Activated B cell treated with CpG ODN at 0.5 μM for 24 hours (primary cell): ENCODE results near the gene TBC1D1. TPM values are rescaled to one million over a fixed set of nuclear protein-coding genes. Genes with fewer than 3 reads are reported as not detected.

Experiments
- ATAC-seq: fragments of 200-7000 bp; cut with Tn5 transposase; one replicate; pipeline ENCODE4 v1.10.0; 2021; ENCODE audit warnings: low read depth, mild to moderate bottlenecking, moderate library complexity
- CTCF ChIA-PET: fragments of 350-600 bp; sonication (Branson Sonifier 250); formaldehyde crosslinking; loops from one replicate; lab custom pipeline; 2021; ENCODE audit warnings: antibody characterized with exemption; lab: Charles Lee
- POLR2A ChIA-PET: fragments of 350-600 bp; sonication (Branson Sonifier 250); formaldehyde crosslinking; loops from one replicate; lab custom pipeline; 2021; ENCODE audit warnings: antibody characterized with exemption; lab: Charles Lee
- DNase-seq: peaks from one replicate; pipeline ENCODE4 v3.0.0; 2022
- H3K27ac Mint-ChIP-seq: one replicate; pipeline ENCODE4 v1.8.0; 2020; ENCODE audit warnings: mixed read lengths
- H3K27me3 Mint-ChIP-seq: one replicate; pipeline ENCODE4 v1.8.0; 2021; ENCODE audit warnings: mixed read lengths
- H3K36me3 Mint-ChIP-seq: one replicate; pipeline ENCODE4 v1.8.0; 2021; ENCODE audit warnings: low read depth, mixed read lengths
- H3K4me1 Mint-ChIP-seq: one replicate; pipeline ENCODE4 v1.8.0; 2021; ENCODE audit warnings: mixed read lengths
- H3K4me3 Mint-ChIP-seq: one replicate; pipeline ENCODE4 v1.8.0; 2020; ENCODE audit warnings: mild to moderate bottlenecking, mixed read lengths
- H3K9me3 Mint-ChIP-seq: one replicate; pipeline ENCODE4 v1.8.0; 2020; ENCODE audit warnings: mixed read lengths
- intact Hi-C: fragments of 100-400 bp; cut with micrococcal nuclease; formaldehyde crosslinking; loops from one replicate; pipeline ENCODE4 v1.15.1; 2024
- total RNA-seq: library from RNA; stranded (reverse); gene quantifications from 2 replicates; pipeline ENCODE4 v1.2.3, GENCODE V29; 2022
- TF ChIP-seq, protein P1 (sequence below): fragments of 200-600 bp; IDR thresholded peaks from one replicate; pipeline ENCODE4 v1.8.0; 2022; ENCODE audit warnings: antibody characterized with exemption, mild to moderate bottlenecking

The TBC1D1 gene
- total RNA-seq, 1 donor from 2014 or later = 84.8 TPM

DNA sequence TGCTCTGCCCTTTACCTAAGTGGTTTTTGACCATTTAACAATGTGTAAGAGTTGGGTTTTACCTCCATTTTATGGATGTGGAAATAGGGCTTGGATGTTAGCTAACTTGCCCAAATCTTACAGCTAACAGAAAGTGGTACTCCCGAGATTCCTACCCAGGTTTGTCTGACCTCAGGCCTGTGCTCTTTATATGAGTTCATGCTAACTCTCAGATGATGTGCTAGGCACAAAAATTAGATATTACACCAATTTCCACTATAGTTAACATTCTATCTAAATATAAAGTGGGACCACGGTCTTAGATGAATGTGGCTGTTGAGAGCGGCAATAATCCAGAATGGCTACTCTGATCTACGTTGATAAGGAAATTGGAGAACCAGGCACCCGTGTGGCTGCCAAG is 69.2 kb downstream of the TBC1D1 start, which contains the start of gene PTTG2:
TSS of gene PTTG2 (plus strand) at position 301 of the 400 bp plus-strand sequence. CDS start at position 338, 37 bp downstream.
- Mint-ChIP-seq H3K9me3 (no peaks in the 10 kb centered on the region), H3K27ac (no peak within 1 kb of the TSS), H3K36me3 (peaks cover 8% of the 10 kb centered on the region), H3K27me3 (no peaks in the 10 kb centered on the region), H3K4me3 (no peak within 1 kb of the TSS), H3K4me1 (peaks cover 13% of the 10 kb centered on the region)
- intact Hi-C loops = no loop called here
- ChIA-PET CTCF (no interaction called here), POLR2A (no interaction called here)
- TF ChIP-seq, protein P1, sequence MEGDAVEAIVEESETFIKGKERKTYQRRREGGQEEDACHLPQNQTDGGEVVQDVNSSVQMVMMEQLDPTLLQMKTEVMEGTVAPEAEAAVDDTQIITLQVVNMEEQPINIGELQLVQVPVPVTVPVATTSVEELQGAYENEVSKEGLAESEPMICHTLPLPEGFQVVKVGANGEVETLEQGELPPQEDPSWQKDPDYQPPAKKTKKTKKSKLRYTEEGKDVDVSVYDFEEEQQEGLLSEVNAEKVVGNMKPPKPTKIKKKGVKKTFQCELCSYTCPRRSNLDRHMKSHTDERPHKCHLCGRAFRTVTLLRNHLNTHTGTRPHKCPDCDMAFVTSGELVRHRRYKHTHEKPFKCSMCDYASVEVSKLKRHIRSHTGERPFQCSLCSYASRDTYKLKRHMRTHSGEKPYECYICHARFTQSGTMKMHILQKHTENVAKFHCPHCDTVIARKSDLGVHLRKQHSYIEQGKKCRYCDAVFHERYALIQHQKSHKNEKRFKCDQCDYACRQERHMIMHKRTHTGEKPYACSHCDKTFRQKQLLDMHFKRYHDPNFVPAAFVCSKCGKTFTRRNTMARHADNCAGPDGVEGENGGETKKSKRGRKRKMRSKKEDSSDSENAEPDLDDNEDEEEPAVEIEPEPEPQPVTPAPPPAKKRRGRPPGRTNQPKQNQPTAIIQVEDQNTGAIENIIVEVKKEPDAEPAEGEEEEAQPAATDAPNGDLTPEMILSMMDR = no peak
- no peak for DNase-seq
- no peak for ATAC-seq

GRCh38 chr4:37960679-37961450 is 70.0 kb downstream of the TBC1D1 start:
- DNase-seq (no peak), ATAC-seq (no peak)
- H3K9me3 Mint-ChIP-seq = no peaks in the 10 kb centered on the region
- TF ChIP-seq, protein P1 = no peak
- no peaks in the 10 kb centered on the region for H3K27me3 Mint-ChIP-seq
- H3K4me3 Mint-ChIP-seq = no peak overlapping the region
- POLR2A ChIA-PET = no interaction called here
- intact Hi-C loops = no loop called here
- H3K27ac Mint-ChIP-seq = no peak overlapping the region
- H3K4me1 Mint-ChIP-seq = peaks cover 19% of the 10 kb centered on the region
- CTCF ChIA-PET = interaction anchor here (1.3 kb wide), 1 partner anchor 9 kb away, joined by 3 read pairs; no protein-coding TSS in a partner anchor
- H3K36me3 Mint-ChIP-seq = peaks cover 6% of the 10 kb centered on the region

GRCh38 chr4:37964734-37965457 is 74.0 kb downstream of the TBC1D1 start:
- ATAC-seq = peak; percentile 50
- ChIA-PET CTCF (no interaction called here), POLR2A (no interaction called here)
- Mint-ChIP-seq H3K4me1 (peaks cover 39% of the 10 kb centered on the region), H3K4me3 (peak overlapping the region; percentile 8), H3K9me3 (no peaks in the 10 kb centered on the region), H3K27me3 (no peaks in the 10 kb centered on the region), H3K27ac (peak overlapping the region; percentile 5), H3K36me3 (peaks cover 2% of the 10 kb centered on the region)
- TF ChIP-seq, protein P1 = no peak
- DNase-seq = no peak
- intact Hi-C loops = no loop called here

DNA sequence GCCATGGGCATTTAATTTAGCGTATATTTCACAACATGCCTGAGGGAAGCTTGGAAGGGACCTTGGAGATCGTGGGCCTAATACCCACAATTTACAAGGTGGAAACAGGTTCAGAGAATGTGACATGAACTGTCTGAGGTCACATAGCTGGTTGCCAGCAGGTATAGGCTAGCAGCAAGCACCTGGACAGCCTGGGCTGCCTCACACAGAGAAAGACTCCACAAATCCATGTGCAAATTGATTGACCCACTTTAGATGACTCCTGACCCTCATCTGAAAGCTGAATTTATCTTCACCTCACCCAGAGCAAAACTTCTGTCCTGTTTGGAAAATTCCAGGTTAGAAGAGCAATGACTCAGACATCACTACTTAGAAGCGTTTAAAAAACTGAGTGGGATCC is 75.2 kb downstream of the TBC1D1 start:
- Mint-ChIP-seq H3K4me3 (no peak overlapping the region), H3K9me3 (no peaks in the 10 kb centered on the region), H3K4me1 (peaks cover 51% of the 10 kb centered on the region), H3K36me3 (peaks cover 4% of the 10 kb centered on the region), H3K27me3 (no peaks in the 10 kb centered on the region), H3K27ac (no peak overlapping the region)
- DNase-seq (no peak), ATAC-seq (no peak)
- ChIA-PET CTCF (interaction anchor here (1.3 kb wide), 1 partner anchor 11 kb away, joined by 3 read pairs; no protein-coding TSS in a partner anchor), POLR2A (interaction anchor here (0.6 kb wide), 1 partner anchor 142 kb away, joined by 3 read pairs; no protein-coding TSS in a partner anchor)
- intact Hi-C loops = no loop called here
- TF ChIP-seq, protein P1 = no peak

- ATAC-seq = no peak
- peaks cover 53% of the 10 kb centered on the region for H3K4me1 Mint-ChIP-seq
- intact Hi-C loops = no loop called here
- peaks cover 4% of the 10 kb centered on the region for H3K36me3 Mint-ChIP-seq
- no peak for DNase-seq
- H3K27me3 Mint-ChIP-seq = no peaks in the 10 kb centered on the region
- peak overlapping the region; percentile 13 for H3K4me3 Mint-ChIP-seq
- CTCF ChIA-PET = interaction anchor here (1.1 kb wide), 2 partner anchors 10 to 95 kb away, joined by 3 read pairs; no protein-coding TSS in a partner anchor
- peak overlapping the region; percentile 56 for H3K27ac Mint-ChIP-seq
- H3K9me3 Mint-ChIP-seq = no peaks in the 10 kb centered on the region
- POLR2A ChIA-PET = interaction anchor here (1.0 kb wide), 1 partner anchor 76 kb away, joined by 3 read pairs; no protein-coding TSS in a partner anchor
- TF ChIP-seq, protein P1 = no peak
These were observed 76.9 kb downstream of the TBC1D1 start for GRCh38 chr4:37967736-37968135.
